Neural cell (in vitro differentiated cells): ENCODE data around the gene EDN1. TPM values are rescaled to one million over a fixed set of nuclear protein-coding genes. Genes with fewer than 3 reads are reported as not detected.

Experiments
- H2AFZ ChIP-seq: fragments of 200-600, 300-800 bp; sonication (generic), shearing (Covaris generic); 2 replicates; pipeline ENCODE4 v1.6.0; 2014; ENCODE audit warnings: low read depth, mild to moderate bottlenecking, antibody characterized with exemption, low read length, moderate library complexity
- H3F3A ChIP-seq: fragments of 200-600 bp; shearing (Covaris generic); 2 replicates; pipeline ENCODE4 v1.6.1; 2016; ENCODE audit warnings: mild to moderate bottlenecking, moderate library complexity, mixed read lengths, antibody characterized with exemption, low read length; ENCODE audit not compliant: insufficient read depth, poor library complexity, severe bottlenecking
- H3K27ac ChIP-seq: fragments of 200-600, 300-800 bp; sonication (generic), shearing (Covaris generic); 2 replicates; pipeline ENCODE4 v1.5.1; 2014; ENCODE audit warnings: mild to moderate bottlenecking, low read length, moderate library complexity
- H3K27me3 ChIP-seq: fragments of 300-800, 200-600 bp; sonication (generic), shearing (Covaris generic); 2 replicates; pipeline ENCODE4 v1.6.0; 2014; ENCODE audit warnings: mild to moderate bottlenecking, low read depth, low read length, moderate library complexity; ENCODE audit not compliant: insufficient read depth
- H3K36me3 ChIP-seq: fragments of 300-800, 200-600 bp; sonication (generic), shearing (Covaris generic); 2 replicates; pipeline ENCODE4 v1.5.1; 2014; ENCODE audit warnings: mild to moderate bottlenecking, antibody characterized with exemption, low read length, moderate library complexity; ENCODE audit not compliant: insufficient read depth
- H3K4me2 ChIP-seq: fragments of 300-800, 200-600 bp; sonication (generic), shearing (Covaris generic); 2 replicates; pipeline ENCODE4 v1.6.0; 2014; ENCODE audit warnings: mild to moderate bottlenecking, low read length
- H3K4me3 ChIP-seq: fragments of 300-800, 200-600 bp; sonication (generic), shearing (Covaris generic); 2 replicates; pipeline ENCODE4 v1.5.1; 2014; ENCODE audit warnings: mild to moderate bottlenecking, low read length, moderate library complexity
- H3K79me2 ChIP-seq: fragments of 200-600 bp; shearing (Covaris generic); replicated peaks from 2 replicates; pipeline ENCODE4 v1.6.0; 2014; ENCODE audit warnings: mild to moderate bottlenecking, low read length, moderate library complexity; ENCODE audit not compliant: insufficient read depth
- H3K9ac ChIP-seq: fragments of 300-800, 200-600 bp; sonication (generic), shearing (Covaris generic); 2 replicates; pipeline ENCODE4 v1.6.1; 2016; ENCODE audit warnings: mild to moderate bottlenecking, low read length, mixed read lengths
- H3K9me2 ChIP-seq: fragments of 200-600 bp; shearing (Covaris generic); 2 replicates; pipeline ENCODE4 v1.6.1; 2016; ENCODE audit warnings: mild to moderate bottlenecking, low read length, mixed read lengths; ENCODE audit not compliant: insufficient read depth
- H3K9me3 ChIP-seq: fragments of 200-600, 300-800 bp; sonication (generic), shearing (Covaris generic); 2 replicates; pipeline ENCODE4 v1.6.1; 2016; ENCODE audit warnings: mild to moderate bottlenecking, mixed run types, low read length, moderate library complexity, mixed read lengths
- H4K20me1 ChIP-seq: fragments of 200-600 bp; shearing (Covaris generic); 2 replicates; pipeline ENCODE4 v1.6.1; 2016; ENCODE audit warnings: mild to moderate bottlenecking, mixed run types; ENCODE audit not compliant: insufficient read depth
- CTCF ChIP-seq: fragments of 450-650 bp; IDR thresholded peaks from 2 replicates; pipeline ENCODE4 v1.5.1; 2014; ENCODE audit warnings: antibody characterized with exemption, mild to moderate bottlenecking, moderate library complexity; ENCODE audit not compliant: poor library complexity, severe bottlenecking
- EZH2 ChIP-seq: fragments of 200-600, 300-800 bp; shearing (Covaris generic), sonication (generic); IDR thresholded peaks from 2 replicates; pipeline ENCODE4 v1.6.1; 2014; ENCODE audit warnings: antibody characterized with exemption, low read length, borderline replicate concordance, mild to moderate bottlenecking; ENCODE audit not compliant: insufficient read depth, poor library complexity, severe bottlenecking
- MXI1 ChIP-seq: fragments of 450-650 bp; conservative IDR thresholded peaks from 2 replicates; pipeline ENCODE4 v1.6.1; 2014; ENCODE audit warnings: antibody characterized with exemption, mild to moderate bottlenecking; ENCODE audit not compliant: poor library complexity, severe bottlenecking
- POLR2AphosphoS5 ChIP-seq: IDR thresholded peaks from 2 replicates; pipeline ENCODE4 v1.6.1; 2012
- RAD21 ChIP-seq: fragments of 450-650 bp; conservative IDR thresholded peaks from 2 replicates; pipeline ENCODE4 v1.6.1; 2014; ENCODE audit warnings: antibody characterized with exemption, mild to moderate bottlenecking, moderate library complexity
- SMC3 ChIP-seq: fragments of 450-650 bp; conservative IDR thresholded peaks from 2 replicates; pipeline ENCODE4 v1.6.1; 2014; ENCODE audit warnings: antibody characterized with exemption, mild to moderate bottlenecking, moderate library complexity; ENCODE audit not compliant: poor library complexity
- polyA plus RNA-seq: library from polyadenylated mRNA; depleted of rRNA; stranded (reverse); fragments of >200 nt; gene quantifications from 2 replicates; pipeline ENCODE4 v1.2.3, GENCODE V29; 2014

EDN1 gene
- polyA plus RNA-seq, 1 donor from 2014 or later, result 2.2 TPM

GRCh38 chr6:12294851-12295536 is 4.8 kb downstream of the EDN1 start:
- Histone ChIP-seq H3K27me3 (peaks cover 25% of the 10 kb centered on the region), H3K27ac (no peak overlapping the region), H3K9me2 (no peaks in the 10 kb centered on the region), H2AFZ (no peak overlapping the region), H3F3A (no peaks in the 10 kb centered on the region), H3K9me3 (no peaks in the 10 kb centered on the region), H3K79me2 (no peaks in the 10 kb centered on the region), H3K36me3 (no peaks in the 10 kb centered on the region), H4K20me1 (no peaks in the 10 kb centered on the region), H3K4me3 (no peak overlapping the region), H3K9ac (no peak overlapping the region), H3K4me2 (no peak overlapping the region)
- TF ChIP-seq EZH2 (no peak), CTCF (no peak), MXI1 (no peak), POLR2AphosphoS5 (no peak)

GRCh38 chr6:12295558-12296254 is 5.5 kb downstream of the EDN1 start:
- H3K27ac ChIP-seq, result no peak overlapping the region
- no peak for TF ChIP-seq EZH2
- TF ChIP-seq SMC3, result no peak
- TF ChIP-seq MXI1, result no peak
- no peak for TF ChIP-seq POLR2AphosphoS5
- no peak for TF ChIP-seq CTCF
- no peak for TF ChIP-seq RAD21
- peaks cover 20% of the 10 kb centered on the region for H3K27me3 ChIP-seq
- H3K9me2 ChIP-seq, result no peaks in the 10 kb centered on the region
- H3K36me3 ChIP-seq, result no peaks in the 10 kb centered on the region
- H3K9ac ChIP-seq, result no peak overlapping the region
- no peaks in the 10 kb centered on the region for H3K79me2 ChIP-seq
- no peaks in the 10 kb centered on the region for H4K20me1 ChIP-seq
- H3K4me3 ChIP-seq, result no peak overlapping the region
- H3K9me3 ChIP-seq, result no peaks in the 10 kb centered on the region
- H2AFZ ChIP-seq, result no peak overlapping the region
- H3K4me2 ChIP-seq, result no peak overlapping the region
- H3F3A ChIP-seq, result no peaks in the 10 kb centered on the region

GRCh38 chr6:12296255-12296573 is 6.1 kb downstream of the EDN1 start:
- Histone ChIP-seq H2AFZ (no peak overlapping the region), H3K27me3 (peaks cover 15% of the 10 kb centered on the region), H3K27ac (no peak overlapping the region), H3K9ac (no peak overlapping the region), H3F3A (no peaks in the 10 kb centered on the region), H3K36me3 (no peaks in the 10 kb centered on the region), H3K9me2 (no peaks in the 10 kb centered on the region), H3K4me2 (no peak overlapping the region), H3K4me3 (no peak overlapping the region), H3K9me3 (no peaks in the 10 kb centered on the region), H4K20me1 (no peaks in the 10 kb centered on the region), H3K79me2 (no peaks in the 10 kb centered on the region)
- no peak for TF ChIP-seq CTCF
